ENCODE measurements around the gene MRPL22. TPM values are rescaled to one million over a fixed set of nuclear protein-coding genes. Genes with fewer than 3 reads are reported as not detected.

MRPL22 gene
- total and polyA plus RNA-seq, 2 of the 4 experiments (the other 2 are of a cell fraction), result 13.3 to 58.0 TPM

GRCh38 chr5:154971501-154971900, 30.6 kb downstream of the MRPL22 start:
- H3K79me1 ChIP-seq (ENCODE audit: low read depth in 1 of 2, low read length in 2 of 2), result 0 out of 4 replicates have a peak, but pooled peaks cover 0 to under 1% of the 10 kb centered on the region in 2 experiments

More at GRCh38 chr5:154971501-154971900, 30.6 kb downstream of the MRPL22 start:
- Histone ChIP-seq H2BK20ac (ENCODE audit: low read depth, low read length) (no peak overlapping the region), H3K23ac (ENCODE audit: low read depth, low read length) (no peak overlapping the region), H3K18ac (ENCODE audit: low read depth, low read length) (no peak overlapping the region), H2AFZ (replicated peaks; ENCODE audit: low read length, poor library complexity) (no peak overlapping the region), H2AK5ac (ENCODE audit: low read depth, low read length) (no peak overlapping the region), H3K14ac (replicated peaks; ENCODE audit: low read depth, low read length) (no peak overlapping the region), H2BK5ac (ENCODE audit: low read depth, low read length, poor library complexity, severe bottlenecking) (no peak overlapping the region), H3K27me3 (ENCODE audit: control insufficient read depth, insufficient read depth, low read length) (no peaks in the 10 kb centered on the region), H3K36me3 (ENCODE audit: control insufficient read depth, insufficient read depth, low read length) (peaks cover 4% of the 10 kb centered on the region), H3K4me3 (ENCODE audit: insufficient read depth, low read depth, low read length) (no peak overlapping the region), H3K4ac (ENCODE audit: low read depth, low read length) (no peak overlapping the region), H2BK120ac (ENCODE audit: low read depth, low read length) (no peak overlapping the region), H2AK9ac (replicated peaks; ENCODE audit: low read depth, low read length, poor library complexity) (no peak overlapping the region), H3K9ac (ENCODE audit: low read depth, low read length) (no peak overlapping the region), H3K4me2 (ENCODE audit: low read depth, low read length) (no peak overlapping the region), H3K4me1 (ENCODE audit: control insufficient read depth, insufficient read depth, low read length) (peaks cover 1% of the 10 kb centered on the region; the same call in 1 of the 2 replicates), H3K9me3 (ENCODE audit: control insufficient read depth, insufficient read depth, low read length) (no peaks in the 10 kb centered on the region; the same call in 1 of the 2 replicates), H4K20me1 (ENCODE audit: insufficient read depth, low read length) (no peaks in the 10 kb centered on the region), H4K5ac (ENCODE audit: low read depth, low read length) (no peak overlapping the region), H3K27ac (ENCODE audit: insufficient read depth, low read length) (no peak overlapping the region), H4K8ac (ENCODE audit: low read depth in 2 of 2, low read length in 2 of 2) (no peak overlapping the region), H3K56ac (ENCODE audit: extremely low read depth, insufficient read depth, low read length) (no peak overlapping the region), H3K9me1 (ENCODE audit: insufficient read depth, low read length) (no peaks in the 10 kb centered on the region), H2BK15ac (ENCODE audit: low read depth, low read length) (no peak overlapping the region), H4K91ac (ENCODE audit: insufficient read depth, low read depth, low read length) (no peak overlapping the region)
- peak; percentile 38 for DNase-seq
- no TSS peak for BruUV-seq (replicated peaks)
- POLR2A ChIA-PET (ENCODE audit: unreplicated experiment), result no interaction called here
- TF ChIP-seq ELK1 (IDR thresholded peaks at IDR 0.05; ENCODE audit: borderline replicate concordance, low read depth, low read length) (no peak), BHLHE40 (IDR thresholded peaks at IDR 0.05; ENCODE audit: low read depth, low read length) (no peak), USF2 (IDR thresholded peaks at IDR 0.05; ENCODE audit: low read depth, low read length) (no peak), RAD21 (IDR thresholded peaks at IDR 0.05; ENCODE audit: low read length) (no peak), FOS (IDR thresholded peaks at IDR 0.05; ENCODE audit: low read depth, low read length) (no peak), NFE2L2 (IDR thresholded peaks at IDR 0.05; ENCODE audit: low read depth, low read length) (no peak), MAZ (IDR thresholded peaks at IDR 0.05; ENCODE audit: borderline replicate concordance, low read depth, low read length) (no peak), CHD1 (IDR thresholded peaks at IDR 0.05; ENCODE audit: low read depth, low read length) (no peak)
- TF ChIP-seq, protein P1, sequence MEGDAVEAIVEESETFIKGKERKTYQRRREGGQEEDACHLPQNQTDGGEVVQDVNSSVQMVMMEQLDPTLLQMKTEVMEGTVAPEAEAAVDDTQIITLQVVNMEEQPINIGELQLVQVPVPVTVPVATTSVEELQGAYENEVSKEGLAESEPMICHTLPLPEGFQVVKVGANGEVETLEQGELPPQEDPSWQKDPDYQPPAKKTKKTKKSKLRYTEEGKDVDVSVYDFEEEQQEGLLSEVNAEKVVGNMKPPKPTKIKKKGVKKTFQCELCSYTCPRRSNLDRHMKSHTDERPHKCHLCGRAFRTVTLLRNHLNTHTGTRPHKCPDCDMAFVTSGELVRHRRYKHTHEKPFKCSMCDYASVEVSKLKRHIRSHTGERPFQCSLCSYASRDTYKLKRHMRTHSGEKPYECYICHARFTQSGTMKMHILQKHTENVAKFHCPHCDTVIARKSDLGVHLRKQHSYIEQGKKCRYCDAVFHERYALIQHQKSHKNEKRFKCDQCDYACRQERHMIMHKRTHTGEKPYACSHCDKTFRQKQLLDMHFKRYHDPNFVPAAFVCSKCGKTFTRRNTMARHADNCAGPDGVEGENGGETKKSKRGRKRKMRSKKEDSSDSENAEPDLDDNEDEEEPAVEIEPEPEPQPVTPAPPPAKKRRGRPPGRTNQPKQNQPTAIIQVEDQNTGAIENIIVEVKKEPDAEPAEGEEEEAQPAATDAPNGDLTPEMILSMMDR (conservative IDR thresholded peaks at IDR 0.05; ENCODE audit: low read depth, low read length), result no peak
- no CpG with 5 or more reads among the region's 2 CpGs for WGBS, 2 experiments (ENCODE audit: extremely low coverage in 2 of 2, insufficient read length in 1 of 2)
- dilution Hi-C loops (cut with HindIII; ENCODE audit: low sequenced_read_pairs, unreplicated experiment), result no loop called here
- CTCF ChIA-PET, result interaction anchor here (1.2 to 2.4 kb wide), 4 partner anchors 11 to 176 kb away, joined by 3 to 11 read pairs (median 6); no protein-coding TSS in a partner anchor
- in situ Hi-C loops (cut with MboI; ENCODE audit: low sequenced_read_pairs), result loop anchor here (10.0 kb wide), 1 partner anchor 1853 kb away; no protein-coding TSS in a partner anchor
- intact Hi-C loops (cut with micrococcal nuclease), result loop anchor here (10.0 kb wide), 1 partner anchor 1853 kb away; no protein-coding TSS in a partner anchor
- no peak for ATAC-seq (ENCODE audit: low read depth)
